Measurements from ENCODE around the gene FRMD3.
"Not testable (repeated sequence)": the region's sequence is repeated elsewhere in the genome, so short reads cannot be mapped to it uniquely, and the experiment has no call there.

Gene FRMD3

DNA sequence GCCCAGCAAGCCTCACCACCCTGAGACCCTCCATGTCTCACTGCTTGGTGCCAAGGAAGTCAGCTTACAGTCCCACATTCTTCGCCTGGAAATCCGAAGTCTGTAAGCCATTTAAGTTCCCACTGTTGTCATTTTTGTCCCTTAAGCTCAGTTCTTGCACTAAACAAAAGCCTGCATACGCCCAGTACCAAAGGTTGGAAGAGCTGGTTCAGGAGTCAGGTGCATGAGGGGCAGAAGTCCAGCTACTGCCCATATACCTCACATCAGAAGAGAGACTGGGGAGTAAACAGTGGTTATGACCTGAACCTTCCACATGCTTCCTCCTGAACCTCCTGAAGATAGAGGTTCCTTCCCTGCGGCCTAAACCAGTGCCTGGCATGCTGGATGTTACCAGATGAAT, 146.0 kb downstream of the FRMD3 start:
- Mint-ChIP-seq H3K9me3 (no peaks in the 10 kb centered on the region), H3K4me1 (ENCODE audit: low read depth) (no peaks in the 10 kb centered on the region), H3K4me3 (no peak overlapping the region), H3K27me3 (ENCODE audit: low read depth) (peaks cover 3% of the 10 kb centered on the region), H3K27ac (no peak overlapping the region), H3K36me3 (ENCODE audit: low read depth) (no peaks in the 10 kb centered on the region)

DNA sequence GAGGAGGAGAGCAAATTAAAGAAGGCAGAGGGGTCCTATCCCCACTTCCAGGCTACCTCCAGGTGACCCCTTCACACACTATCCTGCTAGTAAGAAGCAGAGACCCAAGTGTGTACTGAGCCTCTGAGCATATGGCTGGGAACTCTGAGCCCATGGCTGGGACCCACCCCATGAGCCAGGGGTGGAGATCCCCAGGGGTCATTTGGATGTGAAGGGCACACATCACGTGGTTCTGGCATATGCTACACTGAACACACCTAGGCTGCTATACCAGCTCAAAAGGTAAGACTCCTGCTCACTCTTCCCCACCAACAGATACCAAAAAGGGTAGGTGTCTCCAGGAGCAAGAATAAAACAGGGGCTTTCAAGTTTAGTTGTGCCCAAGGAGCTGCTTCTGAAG, 149.9 kb downstream of the FRMD3 start:
- Mint-ChIP-seq H3K27me3 (ENCODE audit: low read depth) (no peaks in the 10 kb centered on the region), H3K9me3 (no peaks in the 10 kb centered on the region), H3K36me3 (ENCODE audit: low read depth) (no peaks in the 10 kb centered on the region), H3K27ac (no peak overlapping the region), H3K4me1 (ENCODE audit: low read depth) (no peaks in the 10 kb centered on the region), H3K4me3 (no peak overlapping the region)

DNA sequence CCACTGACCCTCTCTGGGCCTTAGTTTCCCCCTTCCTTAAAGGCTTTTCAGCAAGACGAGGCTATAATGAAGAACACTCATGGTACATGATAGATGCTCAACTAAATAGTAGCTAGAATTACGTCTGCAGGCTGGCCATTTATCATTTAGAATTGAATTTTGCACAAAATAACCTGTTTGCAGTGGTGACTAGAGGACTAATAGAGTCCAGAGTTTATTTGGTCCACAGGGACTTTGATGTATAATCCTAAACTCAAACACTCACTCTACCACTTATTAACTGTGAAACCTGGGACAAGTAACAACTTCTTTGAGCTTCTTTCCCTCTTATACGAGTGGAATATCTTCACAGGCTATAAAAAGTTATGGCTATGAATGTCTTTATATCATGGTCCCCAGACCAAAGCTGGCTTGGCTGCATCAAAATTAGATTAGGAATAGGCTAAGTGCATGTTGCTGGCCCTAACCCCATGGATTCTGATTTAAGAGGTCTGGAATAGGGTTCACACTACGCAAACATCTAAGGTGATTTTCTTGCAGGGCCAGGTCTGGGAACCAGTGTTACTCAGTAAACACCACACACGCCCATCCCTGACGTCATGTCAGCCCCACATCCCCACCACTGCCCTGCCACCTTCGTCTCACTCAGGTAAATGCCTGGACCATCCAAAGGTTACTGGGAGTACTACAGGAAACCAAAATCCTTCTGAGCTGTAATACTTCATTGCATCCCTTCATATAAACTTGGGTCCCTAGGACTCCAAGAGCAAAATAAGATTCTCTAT, 150.6 kb downstream of the FRMD3 start:
- no peaks in the 10 kb centered on the region for H3K4me1 Mint-ChIP-seq (ENCODE audit: low read depth)
- H3K27me3 Mint-ChIP-seq (ENCODE audit: low read depth), result no peaks in the 10 kb centered on the region
- no peak overlapping the region for H3K27ac Mint-ChIP-seq
- H3K4me3 Mint-ChIP-seq, result no peak overlapping the region
- no peaks in the 10 kb centered on the region for H3K9me3 Mint-ChIP-seq
- H3K36me3 Mint-ChIP-seq (ENCODE audit: low read depth), result no peaks in the 10 kb centered on the region

DNA sequence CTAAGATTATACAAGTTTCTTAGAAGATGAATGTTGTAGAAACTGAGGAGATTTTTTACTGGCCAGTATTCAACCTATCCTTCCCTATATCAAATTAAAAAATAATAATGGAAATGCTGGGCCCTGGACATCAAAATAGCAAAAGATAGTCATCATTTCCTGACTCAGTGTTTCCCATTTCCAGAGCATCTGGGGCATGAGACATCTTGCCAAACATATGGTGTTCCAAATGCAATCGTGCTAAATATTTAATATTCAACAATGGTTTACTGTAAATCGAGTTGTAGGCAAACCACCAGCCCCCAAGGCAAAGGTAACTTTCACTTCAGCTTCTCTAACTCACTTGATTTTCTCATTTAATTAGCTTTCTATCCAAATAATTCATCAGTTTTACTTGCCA, 152.9 kb downstream of the FRMD3 start:
- Mint-ChIP-seq H3K4me3 (no peak overlapping the region), H3K36me3 (ENCODE audit: low read depth) (no peaks in the 10 kb centered on the region), H3K27ac (no peak overlapping the region), H3K9me3 (no peaks in the 10 kb centered on the region), H3K27me3 (ENCODE audit: low read depth) (no peaks in the 10 kb centered on the region), H3K4me1 (ENCODE audit: low read depth) (no peaks in the 10 kb centered on the region)

DNA sequence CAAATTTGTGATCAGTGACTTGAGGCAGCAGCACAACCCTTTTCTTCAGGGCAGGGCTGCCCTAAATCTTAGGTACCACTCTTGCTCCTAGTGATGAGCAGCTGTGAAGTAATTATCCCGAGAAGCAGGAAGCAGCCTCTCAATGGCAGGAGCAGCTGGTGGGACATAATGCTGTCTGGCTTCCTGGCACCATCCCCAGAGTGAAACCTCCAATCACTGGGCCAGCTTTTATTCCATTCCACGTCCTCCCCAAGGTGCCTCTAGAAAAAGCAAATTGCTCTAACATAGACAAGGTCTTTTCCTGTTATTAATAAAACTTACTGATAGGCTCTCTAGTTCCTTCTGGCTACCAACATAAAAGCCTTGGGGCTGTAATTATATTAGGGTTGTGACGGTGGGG, 154.0 kb downstream of the FRMD3 start:
- no peaks in the 10 kb centered on the region for H3K9me3 Mint-ChIP-seq
- no peaks in the 10 kb centered on the region for H3K36me3 Mint-ChIP-seq (ENCODE audit: low read depth)
- H3K27ac Mint-ChIP-seq, result no peak overlapping the region
- H3K27me3 Mint-ChIP-seq (ENCODE audit: low read depth), result no peaks in the 10 kb centered on the region
- H3K4me1 Mint-ChIP-seq (ENCODE audit: low read depth), result no peaks in the 10 kb centered on the region
- no peak overlapping the region for H3K4me3 Mint-ChIP-seq

DNA sequence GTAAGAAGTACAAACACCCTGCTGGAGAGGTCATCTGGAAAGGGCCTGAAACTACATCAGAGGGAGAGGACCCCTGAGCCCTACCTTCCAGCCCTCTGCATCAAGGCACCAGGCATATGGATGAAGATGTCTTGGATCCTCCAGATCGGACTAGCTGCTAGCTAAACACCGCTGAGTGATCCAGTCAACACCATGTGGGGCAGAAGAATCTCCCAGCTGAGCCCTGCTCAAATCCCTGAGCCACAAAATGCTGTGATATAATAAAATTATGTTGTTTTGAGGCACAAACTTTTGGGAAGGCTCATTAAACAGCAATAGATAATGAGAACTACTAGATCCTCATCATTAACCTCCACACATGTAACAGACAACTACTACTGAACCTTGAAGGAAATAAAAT, 155.2 kb downstream of the FRMD3 start:
- Mint-ChIP-seq H3K27me3 (ENCODE audit: low read depth) (no peaks in the 10 kb centered on the region), H3K9me3 (no peaks in the 10 kb centered on the region), H3K36me3 (ENCODE audit: low read depth) (no peaks in the 10 kb centered on the region), H3K4me1 (ENCODE audit: low read depth) (no peaks in the 10 kb centered on the region), H3K27ac (no peak overlapping the region), H3K4me3 (no peak overlapping the region)

DNA sequence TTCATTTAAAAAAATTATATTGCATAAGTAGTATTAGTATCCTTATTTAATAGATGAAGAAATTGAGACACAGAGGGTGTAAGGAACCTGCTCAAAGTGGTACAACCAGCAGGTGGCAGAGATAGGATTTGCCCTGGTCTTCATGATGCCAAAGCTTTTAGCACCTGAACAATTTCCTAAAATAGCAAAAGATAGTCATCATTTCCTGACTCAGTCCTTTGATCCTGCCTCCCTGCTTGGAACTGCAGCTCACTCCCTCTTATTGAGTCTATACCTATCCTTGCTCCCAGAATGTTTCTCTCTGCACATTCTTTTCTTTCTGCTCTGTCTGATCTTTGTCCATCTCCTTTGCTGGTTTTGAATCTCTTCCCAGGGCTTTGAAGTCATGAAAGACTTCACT, 155.8 kb downstream of the FRMD3 start:
- Mint-ChIP-seq H3K4me3 (no peak overlapping the region), H3K4me1 (ENCODE audit: low read depth) (no peaks in the 10 kb centered on the region), H3K27ac (no peak overlapping the region), H3K36me3 (ENCODE audit: low read depth) (no peaks in the 10 kb centered on the region), H3K9me3 (no peaks in the 10 kb centered on the region), H3K27me3 (ENCODE audit: low read depth) (no peaks in the 10 kb centered on the region)

DNA sequence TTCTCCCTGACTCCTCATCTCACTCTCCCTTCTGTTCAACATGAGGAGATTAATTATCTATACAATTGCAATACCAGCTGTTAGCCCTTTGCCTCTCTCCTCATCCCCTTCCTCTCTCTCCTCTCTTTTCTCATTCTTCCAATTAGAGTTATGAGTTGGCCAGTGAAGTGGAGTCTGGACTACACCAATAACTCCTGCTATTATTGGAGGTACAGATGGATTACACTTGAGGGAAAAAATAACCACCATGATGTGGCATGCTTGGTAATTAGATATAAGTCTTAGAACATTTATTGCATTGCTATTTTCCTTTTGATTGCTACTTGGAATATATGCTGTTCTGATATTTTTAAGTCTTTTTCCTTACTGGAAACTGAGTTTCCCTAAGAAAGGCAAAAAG, 159.2 kb downstream of the FRMD3 start:
- H3K27me3 Mint-ChIP-seq (ENCODE audit: low read depth), result no peaks in the 10 kb centered on the region
- H3K4me1 Mint-ChIP-seq (ENCODE audit: low read depth), result no peaks in the 10 kb centered on the region
- H3K36me3 Mint-ChIP-seq (ENCODE audit: low read depth), result no peaks in the 10 kb centered on the region
- no peak overlapping the region for H3K27ac Mint-ChIP-seq
- no peak overlapping the region for H3K4me3 Mint-ChIP-seq
- H3K9me3 Mint-ChIP-seq, result no peaks in the 10 kb centered on the region

DNA sequence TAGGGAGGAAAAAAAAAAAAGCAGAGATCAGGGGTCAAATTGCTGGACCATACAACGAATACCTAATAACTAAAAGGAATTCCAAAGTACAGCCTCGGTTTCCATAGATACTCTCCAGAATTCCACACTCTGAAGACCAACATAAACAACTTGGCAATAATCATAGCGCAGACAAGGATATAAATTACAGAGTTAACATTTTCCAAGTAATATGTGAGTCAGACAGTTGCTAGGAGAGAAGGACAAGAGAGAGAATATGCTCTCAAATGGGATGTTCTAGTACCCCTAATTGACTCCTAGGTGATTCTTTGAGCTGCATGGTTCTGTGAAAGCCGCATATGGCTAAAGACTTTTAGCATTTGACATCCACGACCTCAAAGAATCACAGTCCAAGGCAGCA, 165.2 kb downstream of the FRMD3 start:
- no peaks in the 10 kb centered on the region for H3K9me3 Mint-ChIP-seq
- no peaks in the 10 kb centered on the region for H3K36me3 Mint-ChIP-seq (ENCODE audit: low read depth)
- no peaks in the 10 kb centered on the region for H3K4me1 Mint-ChIP-seq (ENCODE audit: low read depth)
- H3K27ac Mint-ChIP-seq, result no peak overlapping the region
- H3K27me3 Mint-ChIP-seq (ENCODE audit: low read depth), result no peaks in the 10 kb centered on the region
- no peak overlapping the region for H3K4me3 Mint-ChIP-seq

DNA sequence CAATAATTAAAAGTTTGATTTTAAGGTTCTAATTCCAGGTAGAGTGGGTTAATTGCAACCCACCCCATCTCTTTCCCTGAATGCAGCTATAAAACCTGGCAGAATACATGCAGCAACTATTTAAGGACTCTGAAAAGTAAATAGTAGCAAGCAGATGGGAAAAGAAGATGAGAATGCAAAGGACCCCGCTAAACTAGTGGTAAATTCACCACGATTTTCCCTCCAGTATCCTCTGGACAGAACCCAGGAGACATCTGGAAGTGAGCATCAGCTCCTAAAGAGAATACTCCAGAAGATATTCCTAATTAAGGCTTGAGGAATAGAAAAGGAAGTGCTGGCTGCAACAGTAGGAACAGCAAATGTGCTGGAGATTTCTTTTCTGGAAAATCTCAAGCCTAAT, 170.9 kb downstream of the FRMD3 start:
- H3K4me1 Mint-ChIP-seq (ENCODE audit: low read depth), result no peaks in the 10 kb centered on the region
- H3K27me3 Mint-ChIP-seq (ENCODE audit: low read depth), result no peaks in the 10 kb centered on the region
- H3K36me3 Mint-ChIP-seq (ENCODE audit: low read depth), result no peaks in the 10 kb centered on the region
- H3K27ac Mint-ChIP-seq, result no peak overlapping the region
- no peak overlapping the region for H3K4me3 Mint-ChIP-seq
- H3K9me3 Mint-ChIP-seq, result no peaks in the 10 kb centered on the region

DNA sequence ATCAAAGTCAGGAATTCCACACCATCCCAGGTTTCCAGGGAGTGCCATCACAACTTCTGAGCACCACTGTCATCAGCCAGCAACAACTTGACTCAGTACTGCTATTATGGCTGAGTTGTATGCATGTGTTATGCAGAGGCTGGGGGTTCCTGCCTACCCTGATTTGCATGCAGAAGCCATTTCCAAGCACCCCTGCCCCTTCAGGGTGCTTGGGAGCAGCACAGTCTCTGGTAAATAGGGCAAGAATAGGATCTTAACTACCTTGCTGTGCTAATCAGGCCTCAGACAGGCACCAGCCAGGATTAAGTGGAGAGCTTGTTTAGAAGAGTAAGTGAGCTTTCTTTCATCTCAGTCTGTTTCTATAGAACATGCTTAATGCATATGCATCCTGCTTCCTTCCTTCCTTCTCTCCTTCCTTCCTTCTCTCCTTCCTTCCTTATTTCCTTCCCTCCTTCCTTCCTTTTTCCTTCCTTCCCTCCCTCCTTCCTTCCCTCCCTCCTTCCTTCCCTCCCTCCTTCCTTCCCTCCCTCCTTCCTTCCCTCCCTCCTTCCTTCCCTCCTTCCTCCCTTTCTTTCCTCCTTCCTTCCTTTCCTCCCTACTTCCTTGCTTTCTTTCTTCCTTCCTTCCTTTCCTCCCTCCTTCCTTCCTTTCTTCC, 175.7 kb downstream of the FRMD3 start:
- Mint-ChIP-seq H3K9me3 (no peaks in the 10 kb centered on the region), H3K36me3 (ENCODE audit: low read depth) (no peaks in the 10 kb centered on the region), H3K27me3 (ENCODE audit: low read depth) (no peaks in the 10 kb centered on the region), H3K4me1 (ENCODE audit: low read depth) (no peaks in the 10 kb centered on the region), H3K4me3 (no peak overlapping the region), H3K27ac (no peak overlapping the region)

DNA sequence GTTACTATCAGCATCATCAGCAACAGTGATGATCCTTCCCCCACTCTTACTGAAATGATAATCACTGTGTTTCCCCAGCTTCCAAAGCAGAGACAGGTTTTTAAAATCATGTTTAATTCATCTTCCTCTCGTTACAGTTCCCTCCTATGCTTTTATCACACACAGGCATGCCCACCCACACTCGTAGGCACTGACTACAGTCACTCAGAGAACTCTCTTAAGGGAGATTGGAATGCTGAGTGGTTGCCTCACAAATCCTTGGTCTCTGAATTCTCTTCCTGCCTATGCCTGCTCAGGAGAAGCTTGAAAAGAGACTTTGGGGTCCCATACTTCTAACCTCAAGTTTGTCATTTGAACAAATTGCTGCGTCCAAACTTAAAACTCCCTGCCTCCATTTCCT, 179.2 kb downstream of the FRMD3 start:
- Mint-ChIP-seq H3K27ac (no peak overlapping the region), H3K27me3 (ENCODE audit: low read depth) (no peaks in the 10 kb centered on the region)

DNA sequence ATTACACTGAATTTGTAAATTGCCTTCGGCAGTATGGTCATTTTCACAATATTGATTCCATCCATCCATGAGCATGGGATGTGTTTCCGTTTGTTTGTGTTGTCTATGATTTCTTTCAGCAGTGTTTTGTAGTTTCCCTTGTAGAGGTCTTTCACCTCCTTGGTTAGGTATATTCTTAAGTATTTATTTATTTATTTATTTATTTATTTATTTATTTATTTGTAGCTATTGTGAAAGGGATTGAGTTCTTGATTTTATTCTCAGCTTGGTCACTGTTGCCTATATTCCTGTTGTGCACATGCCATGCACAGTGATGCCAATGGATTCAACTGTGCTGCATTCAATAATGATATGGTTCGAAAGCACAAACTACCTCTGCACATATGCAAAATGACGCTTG, 179.7 kb downstream of the FRMD3 start:
- H3K27me3 Mint-ChIP-seq (ENCODE audit: low read depth), result not testable (repeated sequence)

More for the DNA sequence above, 179.2 kb downstream of the FRMD3 start:
- no peaks in the 10 kb centered on the region for H3K36me3 Mint-ChIP-seq (ENCODE audit: low read depth)
- no peaks in the 10 kb centered on the region for H3K9me3 Mint-ChIP-seq
- H3K4me1 Mint-ChIP-seq (ENCODE audit: low read depth), result no peaks in the 10 kb centered on the region
- H3K4me3 Mint-ChIP-seq, result no peak overlapping the region

DNA sequence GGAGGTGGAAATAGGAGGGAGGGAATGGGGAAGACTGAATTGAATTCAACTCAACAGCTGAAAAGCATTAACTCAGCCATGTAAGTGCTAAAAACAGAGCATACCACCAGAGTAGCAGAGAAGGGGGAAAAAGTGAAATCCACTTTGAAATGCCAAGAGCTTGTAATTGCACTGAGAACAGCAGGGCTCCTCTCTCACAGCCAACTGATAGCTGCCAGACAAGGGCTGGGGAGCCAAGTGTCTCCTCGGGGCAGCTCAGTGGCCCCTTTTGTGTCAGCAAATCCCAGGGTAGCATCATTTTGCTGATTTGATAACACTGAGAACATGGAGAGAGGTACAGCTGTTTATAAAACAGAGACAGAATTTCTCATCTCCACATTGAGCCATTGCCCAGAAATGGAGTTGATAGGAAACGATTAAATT, 182.5 kb downstream of the FRMD3 start:
- H3K27me3 Mint-ChIP-seq (ENCODE audit: low read depth), result no peaks in the 10 kb centered on the region
- H3K4me3 Mint-ChIP-seq, result no peak overlapping the region
- H3K27ac Mint-ChIP-seq, result no peak overlapping the region
- no peaks in the 10 kb centered on the region for H3K9me3 Mint-ChIP-seq
- no peaks in the 10 kb centered on the region for H3K4me1 Mint-ChIP-seq (ENCODE audit: low read depth)
- H3K36me3 Mint-ChIP-seq (ENCODE audit: low read depth), result no peaks in the 10 kb centered on the region

More for the DNA sequence above, 179.7 kb downstream of the FRMD3 start:
- H3K4me1 Mint-ChIP-seq (ENCODE audit: low read depth); H3K4me3 Mint-ChIP-seq; H3K9me3 Mint-ChIP-seq; H3K36me3 Mint-ChIP-seq (ENCODE audit: low read depth); H3K27ac Mint-ChIP-seq: not testable (repeated sequence)

DNA sequence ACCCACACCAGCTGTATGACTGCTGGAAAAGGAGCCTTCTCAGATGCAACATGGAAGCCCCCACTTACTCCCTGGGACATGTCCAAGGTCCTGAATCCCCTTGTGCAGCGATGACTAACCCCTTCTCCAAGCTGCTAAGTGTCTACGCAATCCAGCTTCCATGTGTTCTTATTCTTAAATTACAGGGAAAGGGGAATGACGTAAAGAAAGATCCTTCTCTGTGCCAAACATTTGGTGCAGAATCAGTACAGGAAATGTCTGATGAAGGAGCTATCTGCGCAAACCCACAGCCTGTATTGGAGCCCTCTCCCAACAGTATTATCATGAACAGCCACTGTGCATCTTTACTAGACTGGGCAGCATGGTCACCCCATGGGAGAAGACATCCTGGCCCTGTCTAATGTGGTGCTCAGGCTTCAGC, 183.2 kb downstream of the FRMD3 start:
- Mint-ChIP-seq H3K4me1 (ENCODE audit: low read depth) (no peaks in the 10 kb centered on the region), H3K9me3 (no peaks in the 10 kb centered on the region), H3K27ac (no peak overlapping the region), H3K36me3 (ENCODE audit: low read depth) (no peaks in the 10 kb centered on the region), H3K27me3 (ENCODE audit: low read depth) (no peaks in the 10 kb centered on the region), H3K4me3 (no peak overlapping the region)

Measured in T-helper 1 cell treated with Interleukin-12 subunit alpha and Interleukin-12 subunit beta and Interleukin-4 antibody, amounts not matched to agents 30 μg/mL and 1 μg/mL, for 36 hours (primary cell).